GM13977 (cell line): ENCODE results near the gene KCNIP1.
"Not testable (repeated sequence)": the region's sequence is repeated elsewhere in the genome, so short reads cannot be mapped to it uniquely, and the experiment has no call there.

Experiments used
- DNase-seq: peaks from one replicate; pipeline ENCODE4 v3.0.0; 2012; ENCODE audit warnings: low spot score
- in situ Hi-C: fragments of 300-500 bp; cut with MboI; formaldehyde crosslinking; loops from one replicate; pipeline ENCODE4 v1.12.0; 2022; ENCODE audit warnings: low sequenced_read_pairs, low pct_unique_long_range_greater_than_20kb, mixed read lengths, inconsistent platforms; ENCODE audit not compliant: unreplicated experiment
- TF ChIP-seq, protein P1 (sequence below): IDR thresholded peaks from 2 replicates; pipeline ENCODE4 v1.5.1; 2012; ENCODE audit warnings: mild to moderate bottlenecking, control low read depth; ENCODE audit not compliant: insufficient read depth; ENCODE audit errors: extremely low read depth, missing control alignments

KCNIP1 gene

GRCh38 chr5:170761048-170761707 lies 257.4 kb downstream of the KCNIP1 start:
- in situ Hi-C loops = no loop called here
- DNase-seq = no peak
- TF ChIP-seq, protein P1, sequence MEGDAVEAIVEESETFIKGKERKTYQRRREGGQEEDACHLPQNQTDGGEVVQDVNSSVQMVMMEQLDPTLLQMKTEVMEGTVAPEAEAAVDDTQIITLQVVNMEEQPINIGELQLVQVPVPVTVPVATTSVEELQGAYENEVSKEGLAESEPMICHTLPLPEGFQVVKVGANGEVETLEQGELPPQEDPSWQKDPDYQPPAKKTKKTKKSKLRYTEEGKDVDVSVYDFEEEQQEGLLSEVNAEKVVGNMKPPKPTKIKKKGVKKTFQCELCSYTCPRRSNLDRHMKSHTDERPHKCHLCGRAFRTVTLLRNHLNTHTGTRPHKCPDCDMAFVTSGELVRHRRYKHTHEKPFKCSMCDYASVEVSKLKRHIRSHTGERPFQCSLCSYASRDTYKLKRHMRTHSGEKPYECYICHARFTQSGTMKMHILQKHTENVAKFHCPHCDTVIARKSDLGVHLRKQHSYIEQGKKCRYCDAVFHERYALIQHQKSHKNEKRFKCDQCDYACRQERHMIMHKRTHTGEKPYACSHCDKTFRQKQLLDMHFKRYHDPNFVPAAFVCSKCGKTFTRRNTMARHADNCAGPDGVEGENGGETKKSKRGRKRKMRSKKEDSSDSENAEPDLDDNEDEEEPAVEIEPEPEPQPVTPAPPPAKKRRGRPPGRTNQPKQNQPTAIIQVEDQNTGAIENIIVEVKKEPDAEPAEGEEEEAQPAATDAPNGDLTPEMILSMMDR = no peak

DNA sequence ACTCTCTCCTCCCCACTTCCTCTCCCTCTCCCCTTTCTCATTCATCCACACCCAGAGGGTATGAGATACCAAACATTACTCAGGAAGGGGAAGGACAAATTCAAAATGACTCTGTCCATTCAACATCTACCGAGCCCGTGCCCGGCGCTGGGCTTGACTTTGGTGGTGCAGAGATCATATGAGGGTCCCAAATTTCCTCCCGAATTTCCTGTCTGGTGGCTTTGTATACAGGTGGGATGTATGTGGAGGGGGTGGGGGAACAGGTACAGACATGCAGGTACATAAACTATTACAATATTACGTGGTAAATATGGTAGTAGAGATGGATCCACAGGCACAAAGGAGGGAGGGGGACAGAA lies 257.9 kb downstream of the KCNIP1 start:
- in situ Hi-C loops = no loop called here
- no peak for DNase-seq
- TF ChIP-seq, protein P1 = no peak

- DNase-seq, in situ Hi-C loops: not testable (repeated sequence)
These were observed 258.5 kb downstream of the KCNIP1 start for GRCh38 chr5:170762298-170762697.

DNA sequence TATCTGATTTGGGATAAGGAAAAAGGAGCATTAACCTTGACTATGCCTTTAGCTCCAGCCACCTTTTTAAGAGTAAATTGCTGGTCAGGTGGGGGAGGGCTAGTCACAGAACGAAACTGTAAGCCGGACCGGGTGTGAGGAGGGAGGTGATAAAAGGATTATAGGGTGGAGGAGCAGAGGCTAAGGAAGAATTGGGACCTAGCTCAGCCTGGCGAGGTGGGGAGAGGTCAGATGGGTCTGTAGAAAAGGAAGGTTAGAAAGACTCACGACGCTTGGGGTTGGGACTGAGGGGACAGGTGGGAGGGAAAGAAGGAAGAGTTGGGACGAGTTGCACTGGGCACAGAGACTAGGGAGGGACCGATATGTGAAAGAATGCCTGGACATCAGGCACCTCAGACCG lies 262.0 kb downstream of the KCNIP1 start:
- DNase-seq, in situ Hi-C loops: not testable (repeated sequence)

GRCh38 chr5:170769246-170769645 lies 265.4 kb downstream of the KCNIP1 start:
- in situ Hi-C loops = no loop called here
- no peak for DNase-seq
- TF ChIP-seq, protein P1 = no peak

- in situ Hi-C loops = no loop called here
These were observed 266.1 kb downstream of the KCNIP1 start for GRCh38 chr5:170769898-170770416.

DNA sequence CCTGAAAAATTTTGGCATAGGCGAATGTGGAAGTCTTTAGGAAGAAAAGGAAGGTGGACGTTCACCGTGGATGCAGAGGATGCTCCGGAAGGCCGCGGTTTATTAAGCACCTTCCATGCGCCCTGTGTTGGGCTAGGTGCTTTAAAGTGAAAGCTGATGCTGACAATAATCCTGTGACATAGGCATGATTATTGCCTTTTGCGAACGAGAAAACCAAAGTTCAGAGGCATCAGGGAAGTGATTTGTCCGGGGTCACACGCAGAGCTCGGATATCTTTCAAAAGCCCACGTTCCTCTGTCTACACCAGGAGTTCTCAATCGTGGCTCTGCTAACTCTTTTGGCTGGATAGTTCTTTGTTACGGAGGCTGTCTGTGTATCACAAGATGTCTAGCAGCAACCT lies 267.7 kb downstream of the KCNIP1 start:
- DNase-seq = no peak
- TF ChIP-seq, protein P1 = no peak
- in situ Hi-C loops = no loop called here

More at GRCh38 chr5:170769898-170770416, 266.1 kb downstream of the KCNIP1 start:
- TF ChIP-seq, protein P1 = no peak
- no peak for DNase-seq
